KOPT-K1 (cell line): Measurements from ENCODE around the gene DENND1A.

ENCODE experiments used
- H3K27ac ChIP-seq: fragments of 200-600 bp; sonication (generic); 2 replicates; pipeline ENCODE4 v1.5.1; 2016; ENCODE audit warnings: antibody characterized with exemption, mild to moderate bottlenecking, low read depth, low read length; ENCODE audit not compliant: poor library complexity, severe bottlenecking
- H3K36me3 ChIP-seq: fragments of 200-600 bp; sonication (generic); 2 replicates; pipeline ENCODE4 v1.5.1; 2017; ENCODE audit warnings: antibody characterized with exemption, mild to moderate bottlenecking, low read length, moderate library complexity; ENCODE audit not compliant: insufficient read depth
- H3K9me3 ChIP-seq: fragments of 200-600 bp; sonication (generic); 2 replicates; pipeline ENCODE4 v1.5.1; 2017; ENCODE audit warnings: antibody characterized with exemption, low read length, mild to moderate bottlenecking; ENCODE audit not compliant: insufficient read depth, poor library complexity, severe bottlenecking

DENND1A gene

GRCh38 chr9:123426406-123426805, 503.5 kb downstream of the DENND1A start:
- Histone ChIP-seq H3K27ac (no peak overlapping the region), H3K9me3 (no peaks in the 10 kb centered on the region), H3K36me3 (no peaks in the 10 kb centered on the region; the same call in 1 of the 2 replicates)

GRCh38 chr9:123425836-123426365, 504.0 kb downstream of the DENND1A start:
- Histone ChIP-seq H3K27ac (no peak overlapping the region), H3K9me3 (no peaks in the 10 kb centered on the region), H3K36me3 (no peaks in the 10 kb centered on the region; the same call in 1 of the 2 replicates)

GRCh38 chr9:123425261-123425821, 504.6 kb downstream of the DENND1A start:
- H3K36me3 ChIP-seq = no peaks in the 10 kb centered on the region; the same call in 1 of the 2 replicates
- no peaks in the 10 kb centered on the region for H3K9me3 ChIP-seq
- H3K27ac ChIP-seq = no peak overlapping the region

GRCh38 chr9:123424552-123425225, 505.2 kb downstream of the DENND1A start:
- no peaks in the 10 kb centered on the region; the same call in 1 of the 2 replicates for H3K36me3 ChIP-seq

GRCh38 chr9:123424131-123424530, 505.8 kb downstream of the DENND1A start:
- no peaks in the 10 kb centered on the region; the same call in 1 of the 2 replicates for H3K36me3 ChIP-seq
- H3K9me3 ChIP-seq = no peaks in the 10 kb centered on the region
- no peak overlapping the region for H3K27ac ChIP-seq

More at GRCh38 chr9:123424552-123425225, 505.2 kb downstream of the DENND1A start:
- no peak overlapping the region for H3K27ac ChIP-seq
- no peaks in the 10 kb centered on the region for H3K9me3 ChIP-seq

- Histone ChIP-seq H3K36me3 (no peaks in the 10 kb centered on the region; the same call in 1 of the 2 replicates), H3K9me3 (no peaks in the 10 kb centered on the region), H3K27ac (no peak overlapping the region)
Observed at GRCh38 chr9:123423311-123423640, 506.6 kb downstream of the DENND1A start.

- Histone ChIP-seq H3K27ac (no peak overlapping the region), H3K36me3 (no peaks in the 10 kb centered on the region; the same call in 1 of the 2 replicates), H3K9me3 (no peaks in the 10 kb centered on the region)
Observed at GRCh38 chr9:123422635-123423310, 507.2 kb downstream of the DENND1A start.

GRCh38 chr9:123421801-123422455, 508.0 kb downstream of the DENND1A start:
- Histone ChIP-seq H3K27ac (no peak overlapping the region), H3K9me3 (no peaks in the 10 kb centered on the region), H3K36me3 (no peaks in the 10 kb centered on the region)

GRCh38 chr9:123421186-123421585, 508.7 kb downstream of the DENND1A start:
- Histone ChIP-seq H3K36me3 (no peaks in the 10 kb centered on the region), H3K9me3 (no peaks in the 10 kb centered on the region), H3K27ac (no peak overlapping the region)

- Histone ChIP-seq H3K27ac (no peak overlapping the region), H3K9me3 (no peaks in the 10 kb centered on the region), H3K36me3 (no peaks in the 10 kb centered on the region)
Observed at GRCh38 chr9:123420592-123421111, 509.3 kb downstream of the DENND1A start.

GRCh38 chr9:123419721-123420591, 510.0 kb downstream of the DENND1A start:
- Histone ChIP-seq H3K27ac (no peak overlapping the region), H3K36me3 (no peaks in the 10 kb centered on the region), H3K9me3 (no peaks in the 10 kb centered on the region)

GRCh38 chr9:123419091-123419490, 510.8 kb downstream of the DENND1A start:
- H3K27ac ChIP-seq = no peak overlapping the region
- H3K36me3 ChIP-seq = no peaks in the 10 kb centered on the region
- no peaks in the 10 kb centered on the region for H3K9me3 ChIP-seq

- Histone ChIP-seq H3K27ac (no peak overlapping the region), H3K36me3 (no peaks in the 10 kb centered on the region), H3K9me3 (no peaks in the 10 kb centered on the region)
Observed at GRCh38 chr9:123418506-123418905, 511.4 kb downstream of the DENND1A start.

- Histone ChIP-seq H3K27ac (no peak overlapping the region), H3K9me3 (no peaks in the 10 kb centered on the region), H3K36me3 (no peaks in the 10 kb centered on the region)
Observed at GRCh38 chr9:123418052-123418430, 511.9 kb downstream of the DENND1A start.
